Dermis microvascular lymphatic vessel endothelial cell (primary cell): ENCODE results near the gene CSN2. TPM values are rescaled to one million over a fixed set of nuclear protein-coding genes. Genes with fewer than 3 reads are reported as not detected.
A peak's percentile ranks its signal among the peaks of the same experiment; 100 is the strongest.
"Not testable (repeated sequence)": the region's sequence is repeated elsewhere in the genome, so short reads cannot be mapped to it uniquely, and the experiment has no call there.

Experiments
- DNase-seq, 2 donors: peaks; one replicate each; pipeline versions ENCODE4 v3.0.0 to v3.0.0-alpha.2; 2010; ENCODE audit warnings: low read depth in 2 of 2
- total RNA-seq: library from RNA; depleted of rRNA; stranded (reverse); fragments of >200 nt; gene quantifications from 2 replicates; pipeline ENCODE4 v1.2.1, GENCODE V29; 2014

CSN2 gene, protein sequence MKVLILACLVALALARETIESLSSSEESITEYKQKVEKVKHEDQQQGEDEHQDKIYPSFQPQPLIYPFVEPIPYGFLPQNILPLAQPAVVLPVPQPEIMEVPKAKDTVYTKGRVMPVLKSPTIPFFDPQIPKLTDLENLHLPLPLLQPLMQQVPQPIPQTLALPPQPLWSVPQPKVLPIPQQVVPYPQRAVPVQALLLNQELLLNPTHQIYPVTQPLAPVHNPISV
- not detected in 2 replicates for total RNA-seq

DNA sequence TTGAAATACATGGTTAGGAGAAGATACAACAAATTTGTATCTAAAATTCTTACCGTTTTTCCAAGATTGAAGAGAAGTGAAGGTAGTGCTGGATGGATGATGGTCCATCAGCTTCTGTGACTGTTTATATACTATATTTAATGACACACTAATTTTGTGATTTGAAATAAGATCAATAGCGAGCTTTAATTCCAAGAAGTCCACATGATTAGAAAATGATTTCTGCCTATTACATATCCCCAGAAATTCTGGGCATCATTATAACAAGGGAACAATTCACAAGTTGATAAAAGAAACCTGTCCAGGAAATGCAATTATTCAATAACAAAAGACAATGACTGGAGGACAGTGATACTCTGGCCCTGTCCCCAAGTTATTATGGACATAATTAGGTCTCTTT is at the start of gene CSN2:
Gene CSN2, minus strand, starts transcription at position 101 of the 400 bp plus-strand sequence. CDS start 4,733 bp downstream, outside the sequence.
- no peak for DNase-seq

DNA sequence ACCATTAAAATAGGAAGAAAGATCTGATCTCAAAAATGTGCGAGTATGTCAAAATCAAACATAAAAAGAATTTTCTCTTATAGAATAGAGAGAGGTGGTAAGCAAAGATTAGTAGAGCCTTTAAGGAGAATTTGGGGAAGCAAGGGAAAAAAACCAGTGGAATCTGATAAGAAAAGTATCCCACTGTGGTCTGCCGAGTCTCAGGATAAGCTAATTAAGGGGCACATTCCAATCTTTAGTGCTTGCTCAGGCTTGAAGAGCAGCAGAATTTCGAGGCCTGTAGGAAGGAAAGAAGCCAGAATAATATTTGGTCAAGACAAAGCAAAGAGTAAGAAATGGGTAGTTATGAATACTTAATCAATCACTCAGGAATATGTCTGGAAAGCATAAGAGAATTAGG is 43.2 kb upstream of the CSN2 start:
- DNase-seq: no peak

DNA sequence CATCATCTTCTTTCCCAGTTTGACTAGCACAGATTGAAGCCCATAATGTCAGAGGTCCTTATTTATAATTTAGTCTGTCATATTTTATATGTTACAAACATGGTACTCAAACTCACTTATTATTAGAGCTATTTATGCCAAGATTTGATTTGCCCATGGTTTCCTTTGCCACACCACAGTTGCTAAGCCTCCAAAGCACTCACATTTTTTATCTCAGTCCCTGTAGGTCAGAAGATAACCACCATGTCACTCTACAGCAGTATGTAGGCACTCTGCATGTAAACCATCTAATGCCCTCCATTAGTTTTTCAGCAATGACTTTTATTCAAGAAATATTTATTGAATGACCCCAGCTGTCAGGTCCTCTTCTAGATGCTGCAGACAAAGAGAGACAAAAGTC is 37.0 kb upstream of the CSN2 start:
- DNase-seq: no peak

DNA sequence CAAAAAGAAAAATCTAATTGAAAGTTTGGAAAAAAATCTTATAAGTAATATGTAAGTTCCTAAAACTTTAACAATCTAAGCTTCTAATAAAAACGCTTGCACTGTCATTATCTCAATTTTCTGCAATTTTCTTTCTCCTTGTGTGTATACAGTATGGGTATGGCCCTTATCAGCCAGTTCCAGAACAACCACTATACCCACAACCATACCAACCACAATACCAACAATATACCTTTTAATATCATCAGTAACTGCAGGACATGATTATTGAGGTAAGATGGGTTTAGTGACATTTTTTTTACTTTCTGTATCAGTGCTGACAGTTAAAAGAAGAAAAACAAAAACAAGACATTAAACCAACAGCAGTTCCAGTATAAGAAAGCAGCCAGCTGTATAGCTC is 35.2 kb upstream of the CSN2 start:
- no peak for DNase-seq

DNA sequence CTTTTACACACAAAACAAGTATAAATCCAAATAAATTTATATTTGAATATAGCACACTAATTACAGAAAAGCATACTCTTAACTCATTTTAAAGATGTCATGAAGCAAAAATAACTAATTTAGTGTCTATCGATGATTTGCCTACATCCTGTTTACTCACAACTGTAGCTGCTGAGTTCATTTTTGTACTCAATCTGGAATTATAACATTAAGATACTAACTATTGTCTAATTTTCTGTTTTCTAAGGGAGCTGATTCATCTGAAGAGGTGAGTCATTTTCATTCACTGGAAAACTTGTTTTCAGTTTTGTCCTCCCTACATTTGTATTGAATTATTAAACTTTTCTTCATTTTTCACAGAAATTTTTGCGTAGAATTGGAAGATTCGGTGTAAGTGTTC is 33.9 kb upstream of the CSN2 start:
- DNase-seq: no peak

DNA sequence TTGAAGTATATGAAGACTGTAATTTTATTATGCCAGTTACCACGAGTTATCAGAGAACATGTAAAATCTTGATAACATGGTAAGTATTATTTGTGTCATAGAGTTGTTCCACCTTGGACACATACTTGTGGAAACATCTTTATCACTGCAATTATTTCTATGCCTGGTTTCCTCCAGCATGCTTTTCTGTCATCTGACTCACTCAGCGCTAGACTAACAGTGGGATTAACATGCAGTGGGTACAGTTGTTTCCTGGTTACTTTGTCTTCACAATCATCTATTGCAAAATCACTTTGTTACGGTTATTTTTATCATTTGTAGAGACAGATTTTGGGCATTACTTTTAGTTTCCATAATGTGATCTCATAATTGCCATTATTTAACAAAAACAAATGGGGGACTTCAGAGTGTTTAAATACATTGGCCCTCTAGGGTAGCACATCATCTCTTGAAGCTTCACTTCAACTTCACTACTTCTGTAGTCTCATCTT is 30.0 kb upstream of the CSN2 start, which contains the start of gene STATH:
Gene STATH, plus strand, starts transcription at position 441 of the 491 bp plus-strand sequence. CDS start 2,472 bp downstream, outside the sequence.
- peak in 1 of 2 donors; percentile 12 for DNase-seq

DNA sequence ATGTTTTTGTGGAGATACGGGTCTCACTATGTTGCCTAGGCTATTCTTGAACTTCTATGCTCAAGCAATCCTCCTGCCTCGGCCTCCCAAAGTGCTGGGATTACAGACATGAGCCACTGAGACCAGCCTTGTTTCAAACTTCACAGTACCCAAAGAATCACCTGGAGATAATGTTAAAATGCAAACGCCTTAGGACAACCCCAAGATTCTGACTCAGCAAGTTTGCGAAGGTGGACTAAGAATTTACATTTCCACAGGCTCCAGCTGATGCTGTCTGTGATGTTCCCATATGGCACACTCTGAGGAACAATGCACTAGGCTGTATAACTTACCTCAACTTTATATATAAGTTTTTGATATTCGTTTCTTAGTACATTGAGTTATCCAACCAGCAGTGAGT is 29.3 kb upstream of the CSN2 start:
- DNase-seq: no peak

DNA sequence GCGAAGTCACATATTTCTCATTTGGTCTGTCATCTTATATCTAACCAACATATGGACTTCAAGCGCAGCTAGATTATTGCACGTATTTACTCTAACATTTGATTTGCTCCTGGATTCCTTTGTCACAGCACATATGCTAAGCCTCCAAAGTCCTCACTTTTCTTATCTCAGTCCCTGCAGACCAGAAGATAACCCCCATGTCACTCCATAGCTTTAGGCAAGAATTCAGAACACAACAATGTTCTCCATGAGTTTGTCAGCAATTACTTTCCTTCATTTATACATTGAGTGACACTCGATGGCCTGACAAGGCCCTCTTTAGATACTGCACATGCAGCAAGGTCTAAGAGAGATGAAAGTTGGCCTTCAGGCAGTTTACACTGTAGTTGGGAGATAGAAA is 25.5 kb upstream of the CSN2 start:
- DNase-seq: no peak

DNA sequence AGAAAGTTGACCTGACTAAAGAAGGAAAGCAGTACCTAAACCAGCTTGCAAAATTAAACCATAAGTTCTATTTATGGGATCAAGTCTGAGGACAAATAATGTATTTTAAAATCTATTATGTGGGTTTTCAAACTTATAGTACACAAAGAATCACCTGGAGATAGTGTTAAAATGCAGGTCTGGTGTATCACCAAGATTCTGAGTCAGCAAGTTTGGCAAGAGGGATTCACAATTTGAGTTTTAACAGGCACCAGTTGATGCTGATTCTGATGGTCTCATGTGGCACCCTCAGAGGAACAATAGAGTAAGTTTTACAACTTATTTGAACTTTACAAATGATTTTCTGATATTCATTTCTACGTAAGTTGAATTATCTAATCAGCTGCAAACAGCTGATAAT is 21.1 kb upstream of the CSN2 start:
- DNase-seq: no peak

DNA sequence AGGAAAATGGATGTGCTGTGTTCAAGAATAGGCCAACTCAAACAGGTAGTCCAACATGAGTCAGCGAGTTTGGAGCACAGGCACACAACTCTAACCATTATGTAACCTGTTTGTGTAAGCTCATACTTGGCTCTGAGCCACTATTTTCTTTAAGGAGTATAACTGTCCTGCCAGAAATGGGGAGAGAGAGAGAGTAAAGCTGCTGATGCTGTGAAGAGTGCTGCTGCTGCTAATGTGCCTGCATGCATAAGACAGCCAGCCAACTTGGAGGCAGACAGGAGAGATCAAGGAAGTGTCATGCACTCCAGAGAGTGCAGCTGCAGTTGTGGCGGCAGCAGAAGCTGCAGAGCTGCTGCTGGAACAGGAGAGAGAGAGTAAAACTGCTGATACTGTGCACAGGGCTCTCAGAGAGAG is 18.5 kb upstream of the CSN2 start:
- DNase-seq: peak; percentile 30 to 38

DNA sequence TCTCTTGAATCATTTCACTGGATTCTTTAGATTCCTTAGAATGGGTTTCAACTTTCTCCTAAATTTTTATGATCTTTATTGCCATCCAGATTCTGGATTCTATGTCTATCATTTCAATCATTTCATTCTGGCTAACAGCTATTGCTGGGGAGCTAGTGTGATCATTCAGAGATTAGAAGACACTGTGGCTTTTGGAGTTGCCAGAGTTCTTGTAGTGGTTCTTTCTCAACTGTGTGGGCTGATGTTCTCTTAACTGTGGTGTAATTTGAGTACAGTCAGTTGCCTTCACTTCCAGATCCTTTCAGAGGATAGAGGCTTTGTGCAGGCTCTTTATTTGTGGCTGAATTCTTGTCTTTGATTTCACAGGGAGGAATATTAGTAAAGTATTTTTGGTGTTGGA is 12.1 kb upstream of the CSN2 start:
- DNase-seq: no peak

DNA sequence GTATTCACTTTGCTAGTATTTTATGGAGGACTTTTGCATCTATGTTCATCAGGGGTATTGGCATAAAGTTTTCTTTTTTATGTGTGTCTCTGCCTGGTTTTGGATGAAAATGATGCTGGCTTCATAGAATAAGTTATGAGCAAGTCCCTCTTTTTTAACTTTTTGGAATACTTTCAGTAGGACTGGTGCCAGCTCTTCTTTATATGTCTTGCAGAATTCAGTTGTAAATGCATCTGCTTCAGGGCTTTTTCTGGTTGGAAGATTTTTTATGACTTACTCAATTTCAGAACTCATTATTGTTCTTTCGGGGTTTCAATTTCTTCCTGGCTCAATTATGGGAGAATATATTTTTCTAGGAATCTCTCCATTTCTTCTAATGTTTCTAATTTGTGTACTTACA is 9.1 kb upstream of the CSN2 start:
- DNase-seq: no peak

DNA sequence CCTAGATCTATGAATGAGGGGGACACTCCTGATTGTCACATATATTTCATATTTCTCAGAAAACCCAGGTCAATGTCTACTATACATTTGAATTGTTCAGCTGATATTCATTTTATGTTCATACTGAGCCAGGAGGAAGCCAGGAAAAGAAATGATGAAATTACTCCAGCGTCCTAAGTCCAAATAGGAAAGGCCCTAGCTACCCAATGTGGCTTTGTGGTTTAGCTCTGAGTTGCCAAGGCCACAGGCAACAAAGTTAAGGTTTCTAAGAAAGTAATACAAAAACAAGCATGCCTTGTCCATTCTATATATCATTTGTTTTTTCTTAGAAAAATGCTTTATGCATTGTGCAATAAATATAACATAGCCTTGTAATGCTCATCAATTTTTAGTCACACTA is 4.5 kb upstream of the CSN2 start:
- no peak for DNase-seq

DNA sequence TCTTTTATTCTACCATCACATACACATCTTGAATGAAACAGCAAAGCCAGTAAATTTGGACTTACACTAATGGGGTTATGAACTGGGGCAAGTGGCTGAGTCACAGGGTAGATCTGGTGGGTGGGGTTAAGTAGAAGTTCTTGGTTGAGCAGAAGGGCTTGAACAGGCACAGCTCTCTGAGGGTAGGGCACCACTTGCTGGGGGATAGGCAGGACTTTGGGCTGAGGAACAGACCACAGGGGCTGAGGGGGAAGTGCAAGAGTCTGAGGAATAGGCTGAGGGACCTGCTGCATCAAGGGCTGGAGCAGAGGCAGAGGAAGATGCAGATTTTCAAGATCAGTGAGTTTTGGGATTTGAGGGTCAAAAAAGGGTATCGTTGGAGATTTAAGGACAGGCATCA is 8.3 kb downstream of the CSN2 start:
- DNase-seq: no peak

DNA sequence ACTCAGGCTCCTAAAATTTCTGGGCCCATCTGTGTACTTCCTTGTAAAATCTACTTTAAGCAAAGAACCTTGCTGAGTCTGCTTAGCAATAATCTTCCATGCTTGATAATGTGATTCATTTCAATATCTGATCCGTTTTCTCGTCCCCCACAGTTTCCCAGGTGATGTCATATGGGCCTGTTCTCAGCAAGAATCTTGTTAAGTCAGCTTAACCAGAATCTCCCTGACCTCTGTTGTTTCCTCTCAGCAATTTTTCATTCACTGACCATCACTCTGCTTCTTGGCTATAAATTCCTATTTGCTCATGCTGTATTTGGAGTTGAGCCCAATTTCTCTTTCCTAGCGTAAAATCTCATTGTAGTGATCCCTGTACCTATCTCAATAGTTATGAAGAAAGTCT is 13.9 kb downstream of the CSN2 start:
- no peak for DNase-seq

DNA sequence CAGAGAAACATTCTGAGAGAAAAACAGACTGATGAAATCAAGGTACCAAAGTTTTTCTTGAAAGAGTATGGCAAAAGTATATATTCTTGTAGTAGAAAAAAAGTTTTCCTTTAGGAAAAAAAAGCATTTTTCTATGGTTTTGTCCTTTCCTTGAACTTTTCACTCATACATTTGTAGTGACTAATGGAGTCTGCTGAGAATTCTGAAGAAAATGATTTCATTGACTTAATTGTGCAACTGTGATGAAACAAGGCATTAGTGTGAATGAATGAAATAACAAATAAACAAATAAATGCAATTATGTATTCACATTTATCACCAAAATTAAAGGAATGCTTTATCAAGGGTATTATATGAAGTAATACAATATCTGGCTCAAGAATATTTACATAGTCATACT is 29.0 kb downstream of the CSN2 start:
- DNase-seq: no peak

DNA sequence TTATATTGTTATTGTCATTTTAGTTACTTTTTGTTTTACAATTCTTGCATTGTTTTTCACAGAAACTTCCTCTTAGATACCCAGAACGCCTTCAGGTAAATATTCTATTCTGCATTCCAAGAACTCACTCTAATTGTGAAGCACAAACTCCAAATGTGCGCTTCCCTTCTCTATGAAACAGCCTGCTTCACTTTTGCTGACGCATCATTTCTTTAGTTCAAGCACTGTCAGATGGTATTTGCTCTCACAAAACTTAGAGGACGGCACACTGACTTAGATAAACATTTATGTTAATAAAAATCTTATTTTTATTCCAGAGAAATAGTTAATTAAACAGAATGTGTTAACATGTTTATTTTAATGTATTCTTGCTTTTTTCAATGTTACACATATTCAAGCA is 31.4 kb downstream of the CSN2 start:
- no peak for DNase-seq

DNA sequence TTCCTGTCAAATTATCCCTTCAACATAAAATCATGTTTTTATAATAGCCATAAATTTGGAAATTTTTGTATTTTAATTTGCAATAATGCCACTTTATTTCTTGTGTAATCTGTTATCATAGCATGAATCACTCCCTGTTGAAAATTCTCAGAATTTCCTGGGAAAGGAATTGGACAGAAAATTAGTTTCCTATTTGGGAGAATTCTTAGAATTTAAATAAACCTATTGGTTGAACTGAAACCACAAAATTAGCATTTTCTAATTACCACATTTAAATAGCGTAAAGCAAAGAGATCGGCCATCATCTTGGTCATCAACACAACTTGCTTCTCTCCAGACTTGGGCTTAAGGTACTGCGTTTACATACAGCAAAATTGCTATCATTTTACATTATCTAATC is 34.8 kb downstream of the CSN2 start, which contains the start of gene CSN1S1:
Gene CSN1S1, plus strand, starts transcription at position 301 of the 400 bp plus-strand sequence. CDS start 1,488 bp downstream, outside the sequence.
- DNase-seq: no peak

DNA sequence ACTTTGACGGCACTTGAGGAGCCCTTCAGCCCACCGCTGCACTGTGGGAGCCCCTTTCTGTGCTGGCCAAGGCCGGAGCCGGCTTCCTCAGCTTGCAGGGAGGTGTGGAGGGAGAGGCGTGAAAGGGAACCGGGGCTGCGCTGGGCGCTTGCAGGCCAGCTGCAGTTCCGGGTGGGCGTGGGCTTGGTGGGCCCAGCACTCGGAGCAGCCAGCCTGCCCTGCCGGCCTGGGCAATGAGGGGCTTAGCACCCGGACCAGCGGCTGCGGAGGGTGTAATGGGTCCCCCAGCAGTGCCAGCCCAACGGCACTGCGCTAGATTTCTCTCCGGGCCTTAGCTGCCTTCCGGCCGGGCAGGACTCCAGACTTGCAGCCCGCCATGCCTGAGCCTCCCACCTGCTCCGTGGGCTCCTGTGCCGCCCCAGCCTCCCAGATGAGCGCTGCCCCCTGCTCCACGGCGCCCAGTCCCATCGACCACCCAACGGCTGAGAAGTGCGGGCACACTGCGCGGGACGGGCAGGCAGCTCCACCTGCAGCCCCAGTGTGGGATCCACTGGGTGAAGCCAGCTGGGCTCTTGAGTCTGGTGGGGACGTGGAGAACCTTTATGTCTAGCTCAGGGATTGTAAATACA is 41.6 kb downstream of the CSN2 start:
- not testable (repeated sequence) for DNase-seq

DNA sequence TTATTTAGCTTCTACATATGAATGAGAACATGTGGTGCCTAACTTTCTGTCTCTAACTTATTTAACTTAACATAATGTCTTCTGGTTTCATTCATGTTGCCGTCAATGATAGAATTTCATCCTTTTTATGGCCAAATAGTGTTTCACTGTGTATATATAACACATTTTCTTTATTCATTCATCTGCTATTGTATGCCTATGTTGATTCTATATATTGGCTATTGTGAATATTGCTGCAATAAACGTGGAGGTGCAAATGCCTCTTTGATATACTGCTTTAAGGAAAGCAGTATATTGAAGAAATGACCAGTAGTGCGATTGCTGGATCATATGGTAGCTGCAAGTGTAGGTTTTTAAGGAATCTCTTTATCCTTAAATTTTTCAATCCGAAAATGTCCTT is 44.7 kb downstream of the CSN2 start:
- DNase-seq: no peak

DNA sequence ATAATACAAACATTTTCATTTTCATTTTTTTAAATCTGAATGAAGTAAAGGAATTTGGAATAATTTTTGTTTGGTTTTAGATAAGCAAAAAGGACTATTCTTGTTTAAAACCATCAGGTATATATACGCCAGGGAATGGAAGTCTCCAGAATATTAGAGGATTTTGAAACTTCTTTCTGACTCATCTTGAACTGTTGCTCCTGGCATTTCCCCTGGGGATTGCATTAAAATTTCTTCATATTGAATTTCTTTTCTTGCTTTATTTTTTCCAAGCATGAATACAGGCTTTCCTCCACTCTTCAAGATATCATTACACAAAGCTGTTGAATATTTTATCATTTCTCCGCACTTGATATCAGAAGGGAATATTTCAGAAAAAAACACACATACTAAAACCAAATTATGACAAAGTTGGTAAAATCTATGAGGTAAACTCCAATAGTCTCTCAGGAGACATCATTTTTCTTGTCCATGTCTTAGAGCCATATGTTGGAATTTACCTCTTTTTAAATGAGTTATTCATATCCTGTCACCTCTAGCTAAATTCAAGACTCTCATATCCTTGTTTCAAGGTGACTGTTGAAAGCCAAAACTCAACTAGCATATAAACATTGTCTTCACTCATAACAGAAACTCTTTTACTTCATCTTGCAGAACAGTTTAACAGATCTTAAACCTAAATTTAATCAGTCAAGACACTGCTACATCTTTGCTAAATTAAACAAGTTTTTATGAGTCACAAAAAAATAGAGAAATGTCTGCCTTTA is 55.3 kb downstream of the CSN2 start:
- DNase-seq: no peak

DNA sequence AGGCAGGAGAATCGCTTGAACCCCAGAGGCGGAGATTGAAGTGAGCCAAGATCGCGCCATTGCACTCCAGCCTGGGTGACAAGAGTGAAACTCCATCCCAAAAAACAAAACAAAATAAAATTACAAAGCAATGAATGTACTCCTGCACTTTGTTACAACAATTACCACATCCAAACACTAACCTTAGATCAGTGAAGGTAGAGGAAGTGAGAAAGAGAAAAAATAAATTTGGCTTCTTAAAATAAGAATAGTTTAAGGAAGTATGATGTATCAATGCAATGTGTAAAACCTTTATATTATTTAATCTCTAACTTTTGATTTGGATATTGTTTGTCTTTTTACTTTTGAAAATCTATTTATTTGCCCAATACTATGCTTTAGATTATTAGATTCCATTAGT is 56.3 kb downstream of the CSN2 start:
- no peak for DNase-seq
